Cardiac muscle cell (in vitro differentiated cells and primary cell): ENCODE measurements around the gene TECTB. TPM values are rescaled to one million over a fixed set of nuclear protein-coding genes. Genes with fewer than 3 reads are reported as not detected.

Experiments
- DNase-seq, 2 donors: peaks; one replicate each; pipeline versions ENCODE4 v3.0.0 to v3.0.0-alpha.2; 2010 to 2017; ENCODE audit warnings: low read depth in 1 of 2, low spot score in 1 of 2
- H3K27ac ChIP-seq: fragments of 200-600 bp; sonication (generic); 2 replicates; pipeline ENCODE4 v1.5.1; 2016
- H3K27me3 ChIP-seq: fragments of 200-600 bp; sonication (generic); 2 replicates; pipeline ENCODE4 v1.6.0; 2016; ENCODE audit warnings: control low read depth
- H3K36me3 ChIP-seq: fragments of 200-600 bp; sonication (generic); 2 replicates; pipeline ENCODE4 v1.5.1; 2016; ENCODE audit warnings: control low read depth
- H3K4me1 ChIP-seq: fragments of 200-600 bp; sonication (generic); 2 replicates; pipeline ENCODE4 v1.8.1; 2017; ENCODE audit warnings: low read depth, mild to moderate bottlenecking, mixed run types
- H3K4me3 ChIP-seq: fragments of 200-600 bp; sonication (generic); 2 replicates; pipeline ENCODE4 v1.5.1; 2016; ENCODE audit warnings: mild to moderate bottlenecking
- H3K9me3 ChIP-seq: fragments of 200-600 bp; sonication (generic); 2 replicates; pipeline ENCODE4 v1.5.1; 2017; ENCODE audit warnings: low read depth, mild to moderate bottlenecking, control low read depth
- polyA plus RNA-seq: library from polyadenylated mRNA; unstranded; fragments of >200 nt; fragmentation: Nextera tagmentation; extraction: Ambion mirVana; gene quantifications from 2 replicates; pipeline ENCODE4 v1.2.1, GENCODE V29; 2016
- total RNA-seq: library from RNA; depleted of rRNA; stranded (reverse); fragments of >200 nt; gene quantifications from 2 replicates; pipeline ENCODE4 v1.2.3, GENCODE V29; 2016
- TF ChIP-seq, protein P1 (sequence below): IDR thresholded peaks from 2 replicates; pipeline ENCODE4 v1.5.1; 2012; ENCODE audit warnings: low read depth, mild to moderate bottlenecking, low read length

TECTB gene
- total and polyA plus RNA-seq, 2 experiments from 2014 or later, result not detected

DNA sequence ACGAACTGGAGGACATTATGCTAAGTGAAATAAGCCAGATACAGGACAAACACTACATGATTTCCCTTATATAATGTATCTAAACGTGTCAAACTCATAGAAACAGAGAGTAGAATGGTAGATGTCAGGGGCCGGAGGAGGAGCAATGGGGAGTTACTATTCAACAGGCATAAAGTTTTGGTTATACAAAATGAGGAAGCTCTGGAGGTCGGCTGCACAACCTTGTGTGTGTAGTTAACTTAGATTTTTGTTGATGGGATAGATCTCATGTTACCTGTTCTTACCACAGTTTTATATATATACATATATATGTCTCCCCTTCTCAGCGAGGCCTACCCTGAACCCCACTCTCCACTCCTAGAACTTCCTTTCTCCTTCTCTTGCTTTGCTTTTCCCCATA lies 22.4 kb upstream of the TECTB start:
- Histone ChIP-seq H3K27me3 (no peaks in the 10 kb centered on the region), H3K9me3 (no peaks in the 10 kb centered on the region), H3K27ac (peak overlapping the region; percentile 31), H3K4me1 (peaks cover 6% of the 10 kb centered on the region), H3K36me3 (no peaks in the 10 kb centered on the region), H3K4me3 (no peak overlapping the region)
- TF ChIP-seq, protein P1, sequence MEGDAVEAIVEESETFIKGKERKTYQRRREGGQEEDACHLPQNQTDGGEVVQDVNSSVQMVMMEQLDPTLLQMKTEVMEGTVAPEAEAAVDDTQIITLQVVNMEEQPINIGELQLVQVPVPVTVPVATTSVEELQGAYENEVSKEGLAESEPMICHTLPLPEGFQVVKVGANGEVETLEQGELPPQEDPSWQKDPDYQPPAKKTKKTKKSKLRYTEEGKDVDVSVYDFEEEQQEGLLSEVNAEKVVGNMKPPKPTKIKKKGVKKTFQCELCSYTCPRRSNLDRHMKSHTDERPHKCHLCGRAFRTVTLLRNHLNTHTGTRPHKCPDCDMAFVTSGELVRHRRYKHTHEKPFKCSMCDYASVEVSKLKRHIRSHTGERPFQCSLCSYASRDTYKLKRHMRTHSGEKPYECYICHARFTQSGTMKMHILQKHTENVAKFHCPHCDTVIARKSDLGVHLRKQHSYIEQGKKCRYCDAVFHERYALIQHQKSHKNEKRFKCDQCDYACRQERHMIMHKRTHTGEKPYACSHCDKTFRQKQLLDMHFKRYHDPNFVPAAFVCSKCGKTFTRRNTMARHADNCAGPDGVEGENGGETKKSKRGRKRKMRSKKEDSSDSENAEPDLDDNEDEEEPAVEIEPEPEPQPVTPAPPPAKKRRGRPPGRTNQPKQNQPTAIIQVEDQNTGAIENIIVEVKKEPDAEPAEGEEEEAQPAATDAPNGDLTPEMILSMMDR, result no peak
- DNase-seq, result no peak

- TF ChIP-seq, protein P1, result no peak
- Histone ChIP-seq H3K36me3 (no peaks in the 10 kb centered on the region), H3K27me3 (no peaks in the 10 kb centered on the region), H3K9me3 (no peaks in the 10 kb centered on the region), H3K27ac (peak overlapping the region; percentile 31), H3K4me1 (peaks cover 6% of the 10 kb centered on the region), H3K4me3 (no peak overlapping the region)
- DNase-seq, result peak; percentile 11 to 27
Observed at GRCh38 chr10:112261281-112261822, 21.8 kb upstream of the TECTB start.

GRCh38 chr10:112262546-112262945 lies 20.7 kb upstream of the TECTB start:
- Histone ChIP-seq H3K9me3 (no peaks in the 10 kb centered on the region), H3K4me3 (no peak overlapping the region), H3K27me3 (no peaks in the 10 kb centered on the region), H3K4me1 (peaks cover 6% of the 10 kb centered on the region), H3K27ac (no peak overlapping the region), H3K36me3 (no peaks in the 10 kb centered on the region)
- peak in 1 of 2 donors; percentile 10 for DNase-seq
- TF ChIP-seq, protein P1, result no peak

- no peaks in the 10 kb centered on the region for H3K9me3 ChIP-seq
- H3K27ac ChIP-seq, result no peak overlapping the region
- no peaks in the 10 kb centered on the region for H3K27me3 ChIP-seq
- peaks cover 6% of the 10 kb centered on the region for H3K4me1 ChIP-seq
- DNase-seq, result no peak
- no peaks in the 10 kb centered on the region for H3K36me3 ChIP-seq
- H3K4me3 ChIP-seq, result no peak overlapping the region
- TF ChIP-seq, protein P1, result no peak
Observed at GRCh38 chr10:112265745-112266144, 17.5 kb upstream of the TECTB start.

DNA sequence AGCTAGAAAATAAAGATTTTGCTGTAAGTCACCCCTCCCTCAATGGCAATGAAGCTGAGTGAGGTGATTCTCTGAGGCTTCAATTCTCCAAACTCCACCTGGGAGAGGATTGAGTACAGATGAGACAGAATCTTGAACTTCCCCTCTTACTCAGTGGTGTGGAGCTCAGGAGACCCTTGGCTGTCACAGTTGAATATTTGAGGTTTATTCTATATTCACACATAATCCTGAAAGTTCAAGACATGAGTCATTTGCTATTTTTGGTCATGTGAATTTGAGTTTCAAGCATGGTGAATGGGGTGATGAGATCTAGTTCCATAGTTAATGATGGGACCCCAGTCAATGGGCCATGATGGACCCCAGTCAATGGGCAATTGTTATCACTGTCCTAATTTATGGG lies 13.9 kb upstream of the TECTB start:
- TF ChIP-seq, protein P1, result no peak
- Histone ChIP-seq H3K36me3 (no peaks in the 10 kb centered on the region), H3K4me3 (no peak overlapping the region), H3K4me1 (no peaks in the 10 kb centered on the region), H3K27ac (no peak overlapping the region), H3K27me3 (no peaks in the 10 kb centered on the region), H3K9me3 (no peaks in the 10 kb centered on the region)
- DNase-seq, result no peak

- H3K27me3 ChIP-seq, result no peaks in the 10 kb centered on the region
- no peaks in the 10 kb centered on the region for H3K36me3 ChIP-seq
- TF ChIP-seq, protein P1, result no peak
- no peak overlapping the region for H3K27ac ChIP-seq
- H3K4me1 ChIP-seq, result no peaks in the 10 kb centered on the region
- no peaks in the 10 kb centered on the region for H3K9me3 ChIP-seq
- H3K4me3 ChIP-seq, result no peak overlapping the region
- peak in 1 of 2 donors; percentile 41 for DNase-seq
Observed at GRCh38 chr10:112271982-112272381, 11.2 kb upstream of the TECTB start.
